IMR-90 (cell line): ENCODE data around the gene PHLPP2. TPM values are rescaled to one million over a fixed set of nuclear protein-coding genes. Genes with fewer than 3 reads are reported as not detected.

Experiments
- ATAC-seq: fragments of 200-7000 bp; cut with Tn5 transposase; 2 replicates; pipeline ENCODE4 v1.9.1; 2020; ENCODE audit warnings: low read depth, mild to moderate bottlenecking, moderate library complexity
- BruUV-seq: library from RNA; stranded (reverse); fragments of 400-500 nt; replicated peaks from 2 replicates; lab custom pipeline; 2021; lab: Mats Ljungman, UMichigan
- CTCF ChIA-PET: fragments of 300-600 bp; formaldehyde crosslinking; extraction: SDS; loops from one replicate; lab custom pipeline; 2021; ENCODE audit warnings: antibody characterized with exemption; lab: Yijun Ruan, JAX
- POLR2A ChIA-PET: fragments of 300-600 bp; sonication (Branson Sonifier 250); formaldehyde crosslinking; loops from one replicate; lab custom pipeline; 2022; ENCODE audit warnings: antibody characterized with exemption; ENCODE audit not compliant: unreplicated experiment; lab: Charles Lee
- DNase-seq: peaks from one replicate; pipeline ENCODE4 v3.0.0; 2013
- H2AFZ ChIP-seq: replicated peaks from 2 replicates; pipeline ENCODE3; 2013; ENCODE audit warnings: low read length, mild to moderate bottlenecking; ENCODE audit not compliant: poor library complexity
- H2AK5ac ChIP-seq: 2 replicates; pipeline ENCODE4 v1.6.1; 2013; ENCODE audit warnings: low read depth, low read length, inconsistent platforms
- H2AK9ac ChIP-seq: replicated peaks from 2 replicates; pipeline ENCODE3; 2013; ENCODE audit warnings: mild to moderate bottlenecking, low read depth, low read length, moderate library complexity; ENCODE audit not compliant: poor library complexity
- H2BK120ac ChIP-seq: 2 replicates; pipeline ENCODE4 v1.6.1; 2013; ENCODE audit warnings: low read depth, low read length, inconsistent platforms
- H2BK15ac ChIP-seq: 3 replicates; pipeline ENCODE4 v1.6.1; 2013; ENCODE audit warnings: low read depth, low read length, inconsistent platforms
- H2BK20ac ChIP-seq: 2 replicates; pipeline ENCODE4 v1.6.1; 2013; ENCODE audit warnings: low read depth, mild to moderate bottlenecking, inconsistent platforms, low read length, moderate library complexity
- H2BK5ac ChIP-seq: 2 replicates; pipeline ENCODE4 v1.6.1; 2013; ENCODE audit warnings: mild to moderate bottlenecking, low read depth, low read length, inconsistent platforms; ENCODE audit not compliant: poor library complexity, severe bottlenecking
- H3K14ac ChIP-seq: replicated peaks from 2 replicates; pipeline ENCODE4 v1.6.1; 2013; ENCODE audit warnings: low read depth, low read length, inconsistent platforms
- H3K18ac ChIP-seq: 2 replicates; pipeline ENCODE4 v1.6.1; 2013; ENCODE audit warnings: low read depth, low read length, control low read depth
- H3K23ac ChIP-seq: 2 replicates; pipeline ENCODE4 v1.6.1; 2013; ENCODE audit warnings: low read depth, low read length, inconsistent platforms
- H3K27ac ChIP-seq: 2 replicates; pipeline ENCODE4 v1.5.1; 2013; ENCODE audit warnings: mild to moderate bottlenecking, control low read depth, low read length; ENCODE audit not compliant: insufficient read depth
- H3K27me3 ChIP-seq: 2 replicates; pipeline ENCODE4 v1.6.1; 2013; ENCODE audit warnings: low read length; ENCODE audit not compliant: control insufficient read depth, insufficient read depth
- H3K36me3 ChIP-seq: 2 replicates; pipeline ENCODE4 v1.6.1; 2013; ENCODE audit warnings: low read length, mixed read lengths; ENCODE audit not compliant: control insufficient read depth, insufficient read depth
- H3K4ac ChIP-seq: 2 replicates; pipeline ENCODE4 v1.6.1; 2013; ENCODE audit warnings: low read depth, low read length, inconsistent platforms
- H3K4me1 ChIP-seq: 2 replicates; pipeline ENCODE4 v1.6.1; 2013; ENCODE audit warnings: low read length, mixed read lengths; ENCODE audit not compliant: control insufficient read depth, insufficient read depth
- H3K4me2 ChIP-seq: 2 replicates; pipeline ENCODE4 v1.6.1; 2013; ENCODE audit warnings: low read depth, mild to moderate bottlenecking, control low read depth, low read length, moderate library complexity
- H3K4me3 ChIP-seq: 2 replicates; pipeline ENCODE4 v1.5.1; 2013; ENCODE audit warnings: low read depth, mild to moderate bottlenecking, control low read depth, low read length, moderate library complexity; ENCODE audit not compliant: insufficient read depth
- H3K56ac ChIP-seq: 2 replicates; pipeline ENCODE4 v1.6.1; 2013; ENCODE audit warnings: low read length, inconsistent platforms; ENCODE audit not compliant: insufficient read depth; ENCODE audit errors: extremely low read depth
- H3K79me1 ChIP-seq, 2 experiments: 2 replicates each; pipeline ENCODE4 v1.6.1; 2013; ENCODE audit warnings: low read length in 2 of 2, inconsistent platforms in 1 of 2, low read depth in 1 of 2
- H3K9ac ChIP-seq: 2 replicates; pipeline ENCODE4 v1.6.1; 2013; ENCODE audit warnings: low read depth, low read length, control low read depth
- H3K9me1 ChIP-seq: 2 replicates; pipeline ENCODE4 v1.6.1; 2013; ENCODE audit warnings: low read length, inconsistent platforms; ENCODE audit not compliant: insufficient read depth
- H3K9me3 ChIP-seq: 2 replicates; pipeline ENCODE4 v1.6.1; 2013; ENCODE audit warnings: low read length; ENCODE audit not compliant: control insufficient read depth, insufficient read depth
- H4K20me1 ChIP-seq: 2 replicates; pipeline ENCODE4 v1.6.1; 2013; ENCODE audit warnings: low read length, inconsistent platforms; ENCODE audit not compliant: insufficient read depth
- H4K5ac ChIP-seq: 2 replicates; pipeline ENCODE4 v1.6.1; 2013; ENCODE audit warnings: mild to moderate bottlenecking, low read depth, low read length, control low read depth
- H4K8ac ChIP-seq, 2 experiments: 2 replicates each; pipeline ENCODE4 v1.6.1; 2013; ENCODE audit warnings: low read depth in 2 of 2, low read length in 2 of 2, control low read depth in 1 of 2, inconsistent platforms in 1 of 2
- H4K91ac ChIP-seq: 2 replicates; pipeline ENCODE4 v1.6.1; 2013; ENCODE audit warnings: low read depth, low read length, inconsistent platforms; ENCODE audit not compliant: insufficient read depth
- BHLHE40 ChIP-seq: fragments of 150-350 bp; IDR thresholded peaks from 2 replicates; pipeline ENCODE4 v1.6.1; 2016; ENCODE audit warnings: mild to moderate bottlenecking, low read depth, low read length
- CEBPB ChIP-seq: IDR thresholded peaks from 2 replicates; pipeline ENCODE4 v1.6.1; 2012; ENCODE audit warnings: low read depth, low read length, improper control_type of control experiment
- CHD1 ChIP-seq: IDR thresholded peaks from 2 replicates; pipeline ENCODE4 v1.6.1; 2012; ENCODE audit warnings: low read depth, low read length, improper control_type of control experiment
- FOS ChIP-seq: fragments of 150-350 bp; IDR thresholded peaks from 2 replicates; pipeline ENCODE4 v1.6.1; 2016; ENCODE audit warnings: low read depth, low read length
- MAFK ChIP-seq: IDR thresholded peaks from 2 replicates; pipeline ENCODE4 v1.6.1; 2012; ENCODE audit warnings: low read depth, low read length, improper control_type of control experiment
- MAZ ChIP-seq: IDR thresholded peaks from 2 replicates; pipeline ENCODE4 v1.6.1; 2012; ENCODE audit warnings: low read depth, mild to moderate bottlenecking, low read length, improper control_type of control experiment, moderate library complexity, borderline replicate concordance
- MXI1 ChIP-seq: IDR thresholded peaks from 2 replicates; pipeline ENCODE4 v1.6.1; 2012; ENCODE audit warnings: low read depth, mild to moderate bottlenecking, low read length, moderate library complexity, borderline replicate concordance
- NFE2L2 ChIP-seq: fragments of 150-350 bp; IDR thresholded peaks from 2 replicates; pipeline ENCODE4 v1.6.1; 2016; ENCODE audit warnings: low read depth, mild to moderate bottlenecking, low read length
- POLR2A ChIP-seq: IDR thresholded peaks from 2 replicates; pipeline ENCODE4 v1.6.1; 2012; ENCODE audit warnings: mild to moderate bottlenecking, low read depth, low read length
- RAD21 ChIP-seq: IDR thresholded peaks from 2 replicates; pipeline ENCODE4 v1.6.1; 2012; ENCODE audit warnings: low read length, improper control_type of control experiment
- RCOR1 ChIP-seq: IDR thresholded peaks from 2 replicates; pipeline ENCODE4 v1.6.1; 2012; ENCODE audit warnings: mild to moderate bottlenecking, low read length, improper control_type of control experiment; ENCODE audit not compliant: insufficient replicate concordance
- RFX5 ChIP-seq: IDR thresholded peaks from 2 replicates; pipeline ENCODE4 v1.8.0; 2012; ENCODE audit warnings: low read depth, mild to moderate bottlenecking, low read length, moderate library complexity
- SMC3 ChIP-seq: fragments of 150-350 bp; IDR thresholded peaks from 2 replicates; pipeline ENCODE4 v1.6.1; 2016; ENCODE audit warnings: low read depth, mild to moderate bottlenecking, antibody characterized with exemption, low read length, moderate library complexity
- WGBS, 2 experiments: methylation state at CpG; one replicate each; pipeline versions ENCODE4 v1.1.5 to v1.1.7; 2013; ENCODE audit warnings: missing lambda C conversion rate in 2 of 2; ENCODE audit not compliant: insufficient read length in 1 of 2; ENCODE audit errors: extremely low coverage in 2 of 2; 5-methylcytosine and 5-hydroxymethylcytosine counted together
- dilution Hi-C: fragments of 300-500 bp; cut with HindIII; formaldehyde crosslinking; loops from one replicate; pipeline ENCODE4 v1.14.3; 2018; ENCODE audit warnings: low sequenced_read_pairs; ENCODE audit not compliant: unreplicated experiment
- in situ Hi-C: fragments of 300-500 bp; cut with MboI; formaldehyde crosslinking; loops from 3 replicates; pipeline ENCODE4 v1.14.3; 2019; ENCODE audit warnings: low sequenced_read_pairs, inconsistent platforms, mixed read lengths
- intact Hi-C: fragments of 100-400 bp; cut with micrococcal nuclease; formaldehyde crosslinking; loops from 2 replicates; pipeline ENCODE4 v1.10.0; 2022
- polyA plus RNA-seq, 3 experiments: library from polyadenylated mRNA; depleted of rRNA; stranded (reverse); fragments of >200 nt; gene quantifications; 2 replicates each; pipeline ENCODE4 v1.2.3, GENCODE V29; 2012; ENCODE audit warnings: low replicate concordance in 1 of 3
- total RNA-seq: library from RNA; depleted of rRNA; stranded (reverse); fragments of >200 nt; gene quantifications from 2 replicates; pipeline ENCODE4 v1.2.3, GENCODE V29; 2012
- TF ChIP-seq, protein P1 (sequence below): fragments of 150-350 bp; IDR thresholded peaks from 2 replicates; pipeline ENCODE4 v1.6.1; 2016; ENCODE audit warnings: low read depth, mild to moderate bottlenecking, low read length, moderate library complexity, borderline replicate concordance
- TF ChIP-seq, protein P2 (sequence below): conservative IDR thresholded peaks from 2 replicates; pipeline ENCODE4 v1.5.1; 2012; ENCODE audit warnings: mild to moderate bottlenecking, low read depth, low read length, improper control_type of control experiment
- TF ChIP-seq, protein P3 (sequence below): fragments of 150-350 bp; IDR thresholded peaks from 2 replicates; pipeline ENCODE4 v1.6.1; 2017; ENCODE audit warnings: mild to moderate bottlenecking, antibody characterized with exemption, low read length, low read depth

Gene PHLPP2
- total and polyA plus RNA-seq, 2 of the 4 experiments (the other 2 are of a cell fraction) = 6.8 to 10.2 TPM

- Histone ChIP-seq H2AFZ (no peak overlapping the region), H3K9ac (no peak overlapping the region)
Observed at GRCh38 chr16:71689901-71690300, 34.6 kb downstream of the PHLPP2 start.

More at GRCh38 chr16:71689901-71690300, 34.6 kb downstream of the PHLPP2 start:
- in situ Hi-C loops (no loop called here), intact Hi-C loops (no loop called here), dilution Hi-C loops (no loop called here)
- no peaks in the 10 kb centered on the region for H3K4me1 ChIP-seq
- peaks cover 20% of the 10 kb centered on the region for H3K36me3 ChIP-seq
- no peak overlapping the region for H3K14ac ChIP-seq
- H2BK5ac ChIP-seq = no peak overlapping the region
- H3K56ac ChIP-seq = no peak overlapping the region
- H3K4me2 ChIP-seq = no peak overlapping the region
- no peak overlapping the region for H2BK20ac ChIP-seq
- no peaks in the 10 kb centered on the region for H4K20me1 ChIP-seq
- no peaks in the 10 kb centered on the region; the same call in 1 of the 2 replicates for H3K9me1 ChIP-seq
- H3K27me3 ChIP-seq = no peaks in the 10 kb centered on the region
- CTCF ChIA-PET = interaction anchor here (1.2 kb wide), 1 partner anchor 13 kb away, joined by 3 read pairs; no protein-coding TSS in a partner anchor
- no peak overlapping the region for H3K27ac ChIP-seq
- H4K91ac ChIP-seq = no peak overlapping the region
- no peak overlapping the region for H4K5ac ChIP-seq
- POLR2A ChIA-PET = no interaction called here
- H3K79me1 ChIP-seq = peaks cover 4 to 10% of the 10 kb centered on the region in 2 experiments; a peak in 2 of 4 replicates
- WGBS, 2 experiments = no CpG with 5 or more reads among the region's 1 CpG
- H2BK15ac ChIP-seq = no peak overlapping the region
- DNase-seq (no peak), ATAC-seq (no peak)
- no peak overlapping the region for H2AK5ac ChIP-seq
- H3K9me3 ChIP-seq = no peaks in the 10 kb centered on the region
- no peak overlapping the region for H2AK9ac ChIP-seq
- BruUV-seq = no TSS peak
- H3K23ac ChIP-seq = no peak overlapping the region
- H3K18ac ChIP-seq = no peak overlapping the region
- no peak overlapping the region for H3K4ac ChIP-seq
- TF ChIP-seq SMC3 (no peak), CEBPB (no peak), CHD1 (no peak), RCOR1 (no peak), BHLHE40 (no peak), POLR2A (no peak), MAFK (no peak), RFX5 (no peak), MAZ (no peak), NFE2L2 (no peak), FOS (no peak), MXI1 (no peak), RAD21 (no peak)
- TF ChIP-seq, protein P1, sequence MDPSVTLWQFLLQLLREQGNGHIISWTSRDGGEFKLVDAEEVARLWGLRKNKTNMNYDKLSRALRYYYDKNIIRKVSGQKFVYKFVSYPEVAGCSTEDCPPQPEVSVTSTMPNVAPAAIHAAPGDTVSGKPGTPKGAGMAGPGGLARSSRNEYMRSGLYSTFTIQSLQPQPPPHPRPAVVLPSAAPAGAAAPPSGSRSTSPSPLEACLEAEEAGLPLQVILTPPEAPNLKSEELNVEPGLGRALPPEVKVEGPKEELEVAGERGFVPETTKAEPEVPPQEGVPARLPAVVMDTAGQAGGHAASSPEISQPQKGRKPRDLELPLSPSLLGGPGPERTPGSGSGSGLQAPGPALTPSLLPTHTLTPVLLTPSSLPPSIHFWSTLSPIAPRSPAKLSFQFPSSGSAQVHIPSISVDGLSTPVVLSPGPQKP = no peak
- TF ChIP-seq, protein P2, sequence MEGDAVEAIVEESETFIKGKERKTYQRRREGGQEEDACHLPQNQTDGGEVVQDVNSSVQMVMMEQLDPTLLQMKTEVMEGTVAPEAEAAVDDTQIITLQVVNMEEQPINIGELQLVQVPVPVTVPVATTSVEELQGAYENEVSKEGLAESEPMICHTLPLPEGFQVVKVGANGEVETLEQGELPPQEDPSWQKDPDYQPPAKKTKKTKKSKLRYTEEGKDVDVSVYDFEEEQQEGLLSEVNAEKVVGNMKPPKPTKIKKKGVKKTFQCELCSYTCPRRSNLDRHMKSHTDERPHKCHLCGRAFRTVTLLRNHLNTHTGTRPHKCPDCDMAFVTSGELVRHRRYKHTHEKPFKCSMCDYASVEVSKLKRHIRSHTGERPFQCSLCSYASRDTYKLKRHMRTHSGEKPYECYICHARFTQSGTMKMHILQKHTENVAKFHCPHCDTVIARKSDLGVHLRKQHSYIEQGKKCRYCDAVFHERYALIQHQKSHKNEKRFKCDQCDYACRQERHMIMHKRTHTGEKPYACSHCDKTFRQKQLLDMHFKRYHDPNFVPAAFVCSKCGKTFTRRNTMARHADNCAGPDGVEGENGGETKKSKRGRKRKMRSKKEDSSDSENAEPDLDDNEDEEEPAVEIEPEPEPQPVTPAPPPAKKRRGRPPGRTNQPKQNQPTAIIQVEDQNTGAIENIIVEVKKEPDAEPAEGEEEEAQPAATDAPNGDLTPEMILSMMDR = no peak
- TF ChIP-seq, protein P3, sequence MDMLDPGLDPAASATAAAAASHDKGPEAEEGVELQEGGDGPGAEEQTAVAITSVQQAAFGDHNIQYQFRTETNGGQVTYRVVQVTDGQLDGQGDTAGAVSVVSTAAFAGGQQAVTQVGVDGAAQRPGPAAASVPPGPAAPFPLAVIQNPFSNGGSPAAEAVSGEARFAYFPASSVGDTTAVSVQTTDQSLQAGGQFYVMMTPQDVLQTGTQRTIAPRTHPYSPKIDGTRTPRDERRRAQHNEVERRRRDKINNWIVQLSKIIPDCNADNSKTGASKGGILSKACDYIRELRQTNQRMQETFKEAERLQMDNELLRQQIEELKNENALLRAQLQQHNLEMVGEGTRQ = no peak
- H3K4me3 ChIP-seq = no peak overlapping the region
- no peak overlapping the region for H4K8ac ChIP-seq
- no peak overlapping the region for H2BK120ac ChIP-seq
